Measurements from ENCODE around the gene SCO1. TPM values are rescaled to one million over a fixed set of nuclear protein-coding genes. Genes with fewer than 3 reads are reported as not detected.

The SCO1 gene
- total RNA-seq, 1 experiment from 2014 or later = 60.3 TPM

GRCh38 chr17:10666906-10667305, 30.4 kb downstream of the SCO1 start:
- Histone ChIP-seq H4K8ac (replicated peaks; ENCODE audit: insufficient read length, low read depth, low read length) (no peak overlapping the region), H3T11ph (ENCODE audit: low read length) (no peak overlapping the region), H3K9me3 (ENCODE audit: control insufficient read depth, low read depth, low read length) (no peaks in the 10 kb centered on the region), H2AK5ac (ENCODE audit: insufficient read length, low read length) (no peak overlapping the region), H2BK15ac (ENCODE audit: low read depth, low read length) (no peak overlapping the region), H2BK12ac (ENCODE audit: insufficient read length, low read depth, low read length) (no peak overlapping the region), H3K79me1 (ENCODE audit: insufficient read depth, low read depth, low read length, poor library complexity, severe bottlenecking) (no peaks in the 10 kb centered on the region), H3K79me2 (ENCODE audit: insufficient read depth, low read length) (no peaks in the 10 kb centered on the region), H3K56ac (ENCODE audit: insufficient read length, low read depth, low read length) (no peak overlapping the region), H3K27me3 (ENCODE audit: insufficient read depth, low read length) (no peaks in the 10 kb centered on the region), H3K9ac (ENCODE audit: extremely low read depth, insufficient read length, low read length) (no peak overlapping the region), H3K27ac (ENCODE audit: insufficient read length, low read depth, low read length) (no peak overlapping the region), H2BK120ac (ENCODE audit: low read depth, low read length, poor library complexity, severe bottlenecking) (no peak overlapping the region), H3K4me1 (ENCODE audit: insufficient read depth, low read length) (no peaks in the 10 kb centered on the region), H3K18ac (ENCODE audit: insufficient read length, low read depth, low read length) (no peak overlapping the region), H4K5ac (ENCODE audit: insufficient read length, low read depth, low read length) (no peak overlapping the region), H3K14ac (ENCODE audit: insufficient read depth, low read length) (no peak overlapping the region), H3K4me2 (ENCODE audit: insufficient read depth, insufficient read length, low read length) (no peak overlapping the region), H3K23me2 (ENCODE audit: insufficient read length, low read depth, low read length, poor library complexity, severe bottlenecking) (no peaks in the 10 kb centered on the region), H2BK5ac (ENCODE audit: insufficient read length, low read length) (no peak overlapping the region), H3K23ac (ENCODE audit: insufficient read length, low read depth, low read length) (no peak overlapping the region), H3K4ac (ENCODE audit: low read depth, low read length) (no peak overlapping the region), H4K91ac (ENCODE audit: insufficient read length, low read depth, low read length) (no peak overlapping the region), H2BK20ac (ENCODE audit: low read depth, low read length, poor library complexity, severe bottlenecking) (no peak overlapping the region), H2AFZ (ENCODE audit: low read length) (no peak overlapping the region), H4K20me1 (ENCODE audit: control insufficient read depth, insufficient read depth, insufficient read length) (no peaks in the 10 kb centered on the region)
- H3K4me1 Mint-ChIP-seq = no peaks in the 10 kb centered on the region
- no peaks in the 10 kb centered on the region for H3K27me3 Mint-ChIP-seq (ENCODE audit: low read depth)
- DNase-seq = no peak
- H3K4me3 Mint-ChIP-seq = no peak overlapping the region
- no CpG with 5 or more reads among the region's 5 CpGs for WGBS (ENCODE audit: extremely low coverage, insufficient read length, low lambda C conversion rate)
- H3K36me3 Mint-ChIP-seq (ENCODE audit: insufficient read depth in 1 of 3, low read depth in 3 of 3) = no peaks in the 10 kb centered on the region; a peak in 1 of 7 replicates
- no peaks in the 10 kb centered on the region for H3K9me3 Mint-ChIP-seq
- H3K27ac Mint-ChIP-seq = no peak overlapping the region; a peak in 1 of 7 replicates
- TF ChIP-seq CTCF (conservative IDR thresholded peaks at IDR 0.05) = no peak
